Measurements from ENCODE around the gene PLIN3.

GRCh38 chr19:4794971-4795370 lies 72.5 kb downstream of the PLIN3 start:
- TF ChIP-seq CTCF (conservative IDR thresholded peaks at IDR 0.05) (no peak), ZFX (IDR thresholded peaks at IDR 0.05) (no peak)

All from C4-2B (cell line).